Activated CD8-positive, alpha-beta T cell treated with anti-CD3 and anti-CD28 coated beads, Interleukin-2, amount 10 ng/mL, durations not matched to agents 7 days and 5 days (primary cell): Measurements from ENCODE around the gene RAB33A. TPM values are rescaled to one million over a fixed set of nuclear protein-coding genes. Genes with fewer than 3 reads are reported as not detected.

Experiments used
- ATAC-seq: fragments of 150-1000 bp; cut with Tn5 transposase; one replicate; pipeline ENCODE4 v1.10.0; 2021; ENCODE audit warnings: moderate library complexity
- CTCF ChIA-PET: fragments of 350-600 bp; sonication (Branson Sonifier 250); formaldehyde crosslinking; loops from one replicate; lab custom pipeline; 2021; ENCODE audit warnings: antibody characterized with exemption; lab: Charles Lee
- POLR2A ChIA-PET: fragments of 350-600 bp; sonication (Branson Sonifier 250); formaldehyde crosslinking; loops from one replicate; lab custom pipeline; 2021; ENCODE audit warnings: antibody characterized with exemption; lab: Charles Lee
- DNase-seq: peaks from one replicate; pipeline ENCODE4 v3.0.0-alpha.2; 2020
- H3K27ac Mint-ChIP-seq: one replicate; pipeline ENCODE4 v1.8.0; 2021; ENCODE audit warnings: mild to moderate bottlenecking, mixed read lengths
- H3K27me3 Mint-ChIP-seq: one replicate; pipeline ENCODE4 v1.8.0; 2021; ENCODE audit warnings: low read depth, mixed read lengths
- H3K36me3 Mint-ChIP-seq: one replicate; pipeline ENCODE4 v1.8.0; 2021; ENCODE audit warnings: low read depth, mixed read lengths
- H3K4me1 Mint-ChIP-seq: one replicate; pipeline ENCODE4 v1.8.0; 2021; ENCODE audit warnings: low read depth, mixed read lengths
- H3K4me3 Mint-ChIP-seq: one replicate; pipeline ENCODE4 v1.8.0; 2021; ENCODE audit warnings: mild to moderate bottlenecking, mixed read lengths
- H3K9me3 Mint-ChIP-seq: one replicate; pipeline ENCODE4 v1.8.0; 2022; ENCODE audit warnings: mixed read lengths; ENCODE audit not compliant: insufficient read depth
- total RNA-seq, 2 experiments: library from RNA; stranded (reverse); gene quantifications; one replicate each; pipeline ENCODE4 v1.2.3, GENCODE V29; 2021

RAB33A gene
- total RNA-seq, 2 experiments from 2014 or later = 31.6 to 32.7 TPM

GRCh38 chrX:130173190-130173895 is 1.6 kb downstream of the RAB33A start:
- DNase-seq (peak; percentile 66), ATAC-seq (peak; percentile 26)
- no peaks in the 10 kb centered on the region for H3K9me3 Mint-ChIP-seq
- H3K36me3 Mint-ChIP-seq = peaks cover 40% of the 10 kb centered on the region
- CTCF ChIA-PET = interaction anchor here (1.0 to 1.6 kb wide), 5 partner anchors 17 to 112 kb away, joined by 3 to 4 read pairs (median 3); no protein-coding TSS in a partner anchor
- POLR2A ChIA-PET = interaction anchor here (0.6 kb wide), 1 partner anchor 19 kb away, joined by 4 read pairs; no protein-coding TSS in a partner anchor
- no peaks in the 10 kb centered on the region for H3K27me3 Mint-ChIP-seq
- peak overlapping the region; percentile 93 for H3K27ac Mint-ChIP-seq
- peaks cover 56% of the 10 kb centered on the region for H3K4me1 Mint-ChIP-seq
- peak overlapping the region; percentile 91 for H3K4me3 Mint-ChIP-seq

- ATAC-seq = no peak
Measured at GRCh38 chrX:130174045-130174704, 2.4 kb downstream of the RAB33A start.

GRCh38 chrX:130174937-130175336 is 3.2 kb downstream of the RAB33A start:
- Mint-ChIP-seq H3K4me3 (peak overlapping the region; percentile 41), H3K4me1 (peaks cover 64% of the 10 kb centered on the region)
- CTCF ChIA-PET = no interaction called here

More at GRCh38 chrX:130174045-130174704, 2.4 kb downstream of the RAB33A start:
- Mint-ChIP-seq H3K27ac (peak overlapping the region; percentile 93), H3K36me3 (peaks cover 43% of the 10 kb centered on the region), H3K27me3 (no peaks in the 10 kb centered on the region), H3K4me3 (peak overlapping the region; percentile 91), H3K9me3 (no peaks in the 10 kb centered on the region), H3K4me1 (peaks cover 56% of the 10 kb centered on the region)
- ChIA-PET CTCF (interaction anchor here (1.0 to 1.6 kb wide), 4 partner anchors 16 to 113 kb away, joined by 3 to 4 read pairs (median 3); no protein-coding TSS in a partner anchor), POLR2A (interaction anchor here (0.6 kb wide), 2 partner anchors 20 to 1716 kb away, joined by 3 read pairs; no protein-coding TSS in a partner anchor)
- DNase-seq = no peak

GRCh38 chrX:130176354-130176776 is 4.6 kb downstream of the RAB33A start:
- ChIA-PET POLR2A (no interaction called here), CTCF (interaction anchor here (1.0 to 1.1 kb wide), 3 partner anchors 10 to 57 kb away, joined by 3 read pairs; partner anchors contain the start of gene AIFM1)
- peaks cover 55% of the 10 kb centered on the region for H3K4me1 Mint-ChIP-seq
- DNase-seq (no peak), ATAC-seq (no peak)
- H3K36me3 Mint-ChIP-seq = peaks cover 56% of the 10 kb centered on the region
- no peaks in the 10 kb centered on the region for H3K27me3 Mint-ChIP-seq
- no peak overlapping the region for H3K4me3 Mint-ChIP-seq
- peak overlapping the region; percentile 61 for H3K27ac Mint-ChIP-seq
- H3K9me3 Mint-ChIP-seq = no peaks in the 10 kb centered on the region

More at GRCh38 chrX:130174937-130175336, 3.2 kb downstream of the RAB33A start:
- ATAC-seq (no peak), DNase-seq (no peak)
- Mint-ChIP-seq H3K27ac (peak overlapping the region; percentile 62), H3K27me3 (no peaks in the 10 kb centered on the region), H3K9me3 (no peaks in the 10 kb centered on the region), H3K36me3 (peaks cover 50% of the 10 kb centered on the region)
- POLR2A ChIA-PET = no interaction called here

- ChIA-PET CTCF (interaction anchor here (1.1 kb wide), 2 partner anchors 10 to 12 kb away, joined by 3 read pairs; partner anchors contain the start of gene AIFM1), POLR2A (no interaction called here)
- no peak for ATAC-seq
- peaks cover 55% of the 10 kb centered on the region for H3K4me1 Mint-ChIP-seq
- H3K9me3 Mint-ChIP-seq = no peaks in the 10 kb centered on the region
- H3K27ac Mint-ChIP-seq = no peak overlapping the region
- H3K4me3 Mint-ChIP-seq = no peak overlapping the region
- peaks cover 57% of the 10 kb centered on the region for H3K36me3 Mint-ChIP-seq
- DNase-seq = no peak
- no peaks in the 10 kb centered on the region for H3K27me3 Mint-ChIP-seq
Measured at GRCh38 chrX:130176942-130177341, 5.2 kb downstream of the RAB33A start.

- ChIA-PET POLR2A (no interaction called here), CTCF (interaction anchor here (0.9 to 2.2 kb wide), 2 partner anchors 13 to 99 kb away, joined by 3 to 6 read pairs; no protein-coding TSS in a partner anchor)
- peaks cover 60% of the 10 kb centered on the region for H3K4me1 Mint-ChIP-seq
- H3K4me3 Mint-ChIP-seq = no peak overlapping the region
- ATAC-seq (no peak), DNase-seq (no peak)
- peak overlapping the region; percentile 6 for H3K27ac Mint-ChIP-seq
- H3K27me3 Mint-ChIP-seq = no peaks in the 10 kb centered on the region
- H3K9me3 Mint-ChIP-seq = no peaks in the 10 kb centered on the region
- peaks cover 52% of the 10 kb centered on the region for H3K36me3 Mint-ChIP-seq
Measured at GRCh38 chrX:130179170-130179569, 7.4 kb downstream of the RAB33A start.

- no peak overlapping the region for H3K4me3 Mint-ChIP-seq
- ChIA-PET CTCF (interaction anchor here (0.9 to 2.2 kb wide), 2 partner anchors 12 to 100 kb away, joined by 3 to 6 read pairs; no protein-coding TSS in a partner anchor), POLR2A (interaction anchor here (0.6 kb wide), 1 partner anchor 58 kb away, joined by 3 read pairs; no protein-coding TSS in a partner anchor)
- H3K4me1 Mint-ChIP-seq = peaks cover 60% of the 10 kb centered on the region
- H3K36me3 Mint-ChIP-seq = peaks cover 53% of the 10 kb centered on the region
- no peaks in the 10 kb centered on the region for H3K27me3 Mint-ChIP-seq
- ATAC-seq (no peak), DNase-seq (no peak)
- H3K27ac Mint-ChIP-seq = peak overlapping the region; percentile 6
- H3K9me3 Mint-ChIP-seq = no peaks in the 10 kb centered on the region
Measured at GRCh38 chrX:130179579-130180215, 7.9 kb downstream of the RAB33A start.

GRCh38 chrX:130184168-130184567 is 12.4 kb downstream of the RAB33A start:
- DNase-seq = no peak

GRCh38 chrX:130184857-130185256 is 13.1 kb downstream of the RAB33A start:
- H3K4me1 Mint-ChIP-seq = peaks cover 22% of the 10 kb centered on the region
- no peaks in the 10 kb centered on the region for H3K9me3 Mint-ChIP-seq
- CTCF ChIA-PET = interaction anchor here (2.5 kb wide), 1 partner anchor 104 kb away, joined by 12 read pairs; no protein-coding TSS in a partner anchor
- no peak overlapping the region for H3K27ac Mint-ChIP-seq
- no peaks in the 10 kb centered on the region for H3K27me3 Mint-ChIP-seq
- no peak overlapping the region for H3K4me3 Mint-ChIP-seq
- POLR2A ChIA-PET = no interaction called here
- no peak for DNase-seq
- no peak for ATAC-seq
- H3K36me3 Mint-ChIP-seq = peaks cover 21% of the 10 kb centered on the region

More at GRCh38 chrX:130184168-130184567, 12.4 kb downstream of the RAB33A start:
- ATAC-seq = no peak
- peaks cover 27% of the 10 kb centered on the region for H3K36me3 Mint-ChIP-seq
- no peaks in the 10 kb centered on the region for H3K27me3 Mint-ChIP-seq
- CTCF ChIA-PET = no interaction called here
- POLR2A ChIA-PET = no interaction called here
- H3K9me3 Mint-ChIP-seq = no peaks in the 10 kb centered on the region
- peaks cover 28% of the 10 kb centered on the region for H3K4me1 Mint-ChIP-seq
- H3K27ac Mint-ChIP-seq = peak overlapping the region; percentile 71
- H3K4me3 Mint-ChIP-seq = no peak overlapping the region

GRCh38 chrX:130186651-130187050 is 14.9 kb downstream of the RAB33A start:
- Mint-ChIP-seq H3K4me1 (peaks cover 20% of the 10 kb centered on the region), H3K27ac (no peak overlapping the region), H3K36me3 (peaks cover 13% of the 10 kb centered on the region), H3K4me3 (no peak overlapping the region), H3K9me3 (no peaks in the 10 kb centered on the region), H3K27me3 (no peaks in the 10 kb centered on the region)
- no peak for DNase-seq
- ChIA-PET CTCF (interaction anchor here (1.1 to 2.5 kb wide), 5 partner anchors 10 to 126 kb away, joined by 3 to 12 read pairs (median 4); no protein-coding TSS in a partner anchor), POLR2A (interaction anchor here (0.9 kb wide), 1 partner anchor 16 kb away, joined by 4 read pairs; no protein-coding TSS in a partner anchor)
- no peak for ATAC-seq

- Mint-ChIP-seq H3K27me3 (peaks cover 3% of the 10 kb centered on the region), H3K27ac (no peak overlapping the region), H3K4me1 (peaks cover 10% of the 10 kb centered on the region), H3K36me3 (no peaks in the 10 kb centered on the region), H3K4me3 (no peak overlapping the region), H3K9me3 (no peaks in the 10 kb centered on the region)
- ChIA-PET CTCF (interaction anchor here (0.7 to 6.5 kb wide), 5 partner anchors 17 to 130 kb away, joined by 3 to 65 read pairs (median 7); no protein-coding TSS in a partner anchor), POLR2A (no interaction called here)
- ATAC-seq = no peak
- no peak for DNase-seq
Measured at GRCh38 chrX:130190801-130191200, 19.0 kb downstream of the RAB33A start.
